H1 (cell line): ENCODE data around the gene SBF2. TPM values are rescaled to one million over a fixed set of nuclear protein-coding genes. Genes with fewer than 3 reads are reported as not detected.

ENCODE experiments used
- CTCF ChIA-PET: fragments of 300-600 bp; sonication (Branson Sonifier 250); formaldehyde crosslinking; loops from one replicate; lab custom pipeline; 2021; ENCODE audit not compliant: partially characterized antibody; lab: Charles Lee
- POLR2A ChIA-PET: fragments of 300-600 bp; sonication (Branson Sonifier 250); formaldehyde crosslinking; loops from one replicate; lab custom pipeline; 2021; ENCODE audit warnings: inconsistent platforms; ENCODE audit not compliant: partially characterized antibody; lab: Charles Lee
- DNase-seq, 2 experiments: peaks; one replicate each; pipeline versions ENCODE4 v3.0.0 to v3.0.0-alpha.2; 2010 to 2022; ENCODE audit warnings: low spot score in 2 of 2, low read depth in 1 of 2, mixed read lengths in 1 of 2
- FAIRE-seq: peaks from 2 replicates; lab custom pipeline; 2011; peaks lifted over from hg19 to GRCh38; lab: Jason Lieb, UNC
- H2AFZ ChIP-seq: 2 replicates; pipeline ENCODE4 v1.8.1; 2012; ENCODE audit warnings: low read length, inconsistent platforms
- H2AK5ac ChIP-seq: 2 replicates; pipeline ENCODE4 v1.6.1; 2013; ENCODE audit warnings: low read depth, low read length
- H2BK120ac ChIP-seq: replicated peaks from 2 replicates; pipeline ENCODE3; 2013; ENCODE audit warnings: low read depth, low read length, inconsistent platforms
- H2BK12ac ChIP-seq: 2 replicates; pipeline ENCODE4 v1.6.1; 2013; ENCODE audit warnings: low read depth, low read length
- H2BK15ac ChIP-seq: 2 replicates; pipeline ENCODE4 v1.6.1; 2013; ENCODE audit warnings: low read length
- H2BK20ac ChIP-seq: 2 replicates; pipeline ENCODE4 v1.6.1; 2013; ENCODE audit warnings: low read length
- H2BK5ac ChIP-seq: 2 replicates; pipeline ENCODE4 v1.6.1; 2013; ENCODE audit warnings: low read depth, low read length
- H3K14ac ChIP-seq: 2 replicates; pipeline ENCODE4 v1.6.1; 2013; ENCODE audit warnings: inconsistent platforms; ENCODE audit not compliant: insufficient read length
- H3K18ac ChIP-seq: 2 replicates; pipeline ENCODE4 v1.6.1; 2013; ENCODE audit warnings: low read length; ENCODE audit errors: extremely low read depth
- H3K23ac ChIP-seq: 2 replicates; pipeline ENCODE4 v1.6.1; 2013; ENCODE audit warnings: inconsistent platforms; ENCODE audit not compliant: insufficient read length
- H3K23me2 ChIP-seq: 2 replicates; pipeline ENCODE4 v1.6.1; 2013; ENCODE audit warnings: low read depth, low read length
- H3K27ac ChIP-seq: 2 replicates; pipeline ENCODE4 v1.6.1; 2011; ENCODE audit warnings: low read depth, low read length, inconsistent platforms
- H3K27me3 ChIP-seq, 4 experiments: replicated peaks in 1 of 4; 1 replicate in 1 of 4; 2 replicates in 3 of 4; pipeline versions ENCODE4 v1.6.1 to v1.8.1; 2011 to 2013; ENCODE audit warnings: low read length in 3 of 4, mild to moderate bottlenecking in 3 of 4, inconsistent platforms in 2 of 4, mixed read lengths in 2 of 4, moderate library complexity in 1 of 4; ENCODE audit not compliant: control insufficient read depth in 3 of 4, insufficient read depth in 3 of 4; ENCODE audit errors: extremely low read depth in 1 of 4
- H3K36me3 ChIP-seq, 4 experiments: 2 replicates each; pipeline versions ENCODE4 v1.6.1 to v1.8.1; 2011 to 2013; ENCODE audit warnings: mild to moderate bottlenecking in 4 of 4, low read length in 3 of 4, moderate library complexity in 2 of 4, control low read depth in 1 of 4, inconsistent platforms in 1 of 4; ENCODE audit not compliant: insufficient read depth in 4 of 4, control insufficient read depth in 2 of 4
- H3K4ac ChIP-seq: replicated peaks from 2 replicates; pipeline ENCODE3; 2013; ENCODE audit warnings: low read length, low read depth, mixed read lengths, inconsistent platforms; ENCODE audit not compliant: insufficient read length
- H3K4me1 ChIP-seq, 4 experiments: replicated peaks in 1 of 4; 1 replicate in 1 of 4; 2 replicates in 3 of 4; pipeline versions ENCODE4 v1.6.1 to v1.8.1; 2011 to 2013; ENCODE audit warnings: low read length in 3 of 4, inconsistent platforms in 2 of 4, mixed read lengths in 1 of 4; ENCODE audit not compliant: insufficient read depth in 4 of 4, control insufficient read depth in 3 of 4
- H3K4me2 ChIP-seq, 2 experiments: 2 replicates each; pipeline versions ENCODE4 v1.6.1 to v1.8.1; 2011 to 2013; ENCODE audit warnings: low read depth in 2 of 2, low read length in 2 of 2, control low read depth in 1 of 2, inconsistent platforms in 1 of 2, mild to moderate bottlenecking in 1 of 2; ENCODE audit not compliant: insufficient read depth in 1 of 2
- H3K4me3 ChIP-seq, 4 experiments: fragments of 200-600, 300-600 bp in 1 of 4; sonication (generic), shearing (Covaris generic), sonication (Bioruptor Twin) in 1 of 4; 2 replicates each; pipeline versions ENCODE4 v1.5.1 to v1.8.1; 2011 to 2016; ENCODE audit warnings: low read length in 4 of 4, low read depth in 3 of 4, control low read depth in 2 of 4, inconsistent platforms in 2 of 4, mild to moderate bottlenecking in 2 of 4, mixed read lengths in 1 of 4, moderate library complexity in 1 of 4; ENCODE audit not compliant: insufficient read depth in 2 of 4; ENCODE audit errors: extremely low read depth in 1 of 4
- H3K56ac ChIP-seq: replicated peaks from 2 replicates; pipeline ENCODE3; 2013; ENCODE audit warnings: low read depth, mild to moderate bottlenecking, mixed read lengths, low read length, inconsistent platforms; ENCODE audit not compliant: insufficient read length
- H3K79me1 ChIP-seq: 2 replicates; pipeline ENCODE4 v1.6.1; 2013; ENCODE audit warnings: low read depth, low read length, control low read depth
- H3K79me2 ChIP-seq, 2 experiments: 2 replicates each; pipeline versions ENCODE4 v1.6.1 to v1.8.1; 2012 to 2013; ENCODE audit warnings: low read length in 2 of 2, mild to moderate bottlenecking in 2 of 2, inconsistent platforms in 1 of 2; ENCODE audit not compliant: insufficient read depth in 2 of 2, control insufficient read depth in 1 of 2
- H3K9ac ChIP-seq, 4 experiments: replicated peaks in 1 of 4; 1 replicate in 1 of 4; 2 replicates in 3 of 4; pipeline versions ENCODE4 v1.6.1 to v1.8.1; 2011 to 2013; ENCODE audit warnings: low read depth in 3 of 4, low read length in 3 of 4, control low read depth in 2 of 4, mild to moderate bottlenecking in 2 of 4, moderate library complexity in 2 of 4, inconsistent platforms in 1 of 4; ENCODE audit errors: extremely low read depth in 1 of 4
- H3K9me3 ChIP-seq, 2 experiments: 2 replicates each; pipeline versions ENCODE4 v1.6.1 to v1.8.1; 2012 to 2013; ENCODE audit warnings: mild to moderate bottlenecking in 2 of 2, moderate library complexity in 2 of 2, control low read depth in 1 of 2, inconsistent platforms in 1 of 2, low read depth in 1 of 2, low read length in 1 of 2, mixed read lengths in 1 of 2; ENCODE audit not compliant: insufficient read depth in 2 of 2
- H4K20me1 ChIP-seq, 2 experiments: replicated peaks in 1 of 2; 2 replicates each; pipeline versions ENCODE3 to v1.8.1; 2011 to 2013; ENCODE audit warnings: inconsistent platforms in 2 of 2, low read length in 2 of 2, mild to moderate bottlenecking in 1 of 2; ENCODE audit not compliant: insufficient read depth in 2 of 2, control insufficient read depth in 1 of 2
- H4K5ac ChIP-seq: 2 replicates; pipeline ENCODE4 v1.6.1; 2013; ENCODE audit warnings: low read length, low read depth, mixed read lengths, inconsistent platforms; ENCODE audit not compliant: insufficient read length
- H4K8ac ChIP-seq: 2 replicates; pipeline ENCODE4 v1.8.0; 2013; ENCODE audit warnings: mild to moderate bottlenecking, moderate library complexity, low read length, inconsistent platforms; ENCODE audit not compliant: insufficient read depth; ENCODE audit errors: extremely low read depth
- H4K91ac ChIP-seq: replicated peaks from 2 replicates; pipeline ENCODE3; 2013; ENCODE audit warnings: low read length, mixed read lengths, inconsistent platforms; ENCODE audit not compliant: insufficient read length
- CHD2 ChIP-seq: IDR thresholded peaks from 2 replicates; pipeline ENCODE4 v1.6.1; 2012; ENCODE audit warnings: low read length, improper control_type of control experiment
- EZH2 ChIP-seq: fragments of 200-600 bp; sonication (generic); IDR thresholded peaks from 2 replicates; pipeline ENCODE4 v1.7.1; 2012; ENCODE audit warnings: low read depth, mild to moderate bottlenecking, moderate library complexity, low read length, inconsistent platforms; ENCODE audit not compliant: severe bottlenecking
- YY1 ChIP-seq: IDR thresholded peaks from 2 replicates; pipeline ENCODE4 v1.6.1; 2011; ENCODE audit warnings: low read depth, mild to moderate bottlenecking, low read length
- WGBS, 2 experiments: shearing (Covaris generic) in 1 of 2; methylation state at CpG; one replicate each; pipeline versions ENCODE4 v1.1.6 to v1.1.7; 2013 to 2015; ENCODE audit warnings: low lambda C conversion rate in 2 of 2, mixed read lengths in 2 of 2, inconsistent platforms in 1 of 2, low coverage in 1 of 2, missing lambda C conversion rate in 1 of 2; ENCODE audit not compliant: insufficient replicate concordance in 2 of 2, insufficient coverage in 1 of 2, insufficient read length in 1 of 2; ENCODE audit errors: extremely low coverage in 1 of 2, missing lambda C conversion rate in 1 of 2; 5-methylcytosine and 5-hydroxymethylcytosine counted together
- polyA plus RNA-seq, 7 experiments: library from polyadenylated mRNA; depleted of rRNA in 3 of 7; stranded (reverse) in 5 of 7; unstranded in 2 of 7; fragments of >200 nt in 5 of 7; fragments of 200-250 nt in 2 of 7; gene quantifications; 1 replicate in 5 of 7; 2 replicates in 1 of 7; 4 replicates in 1 of 7; pipeline versions ENCODE4 v1.2.1 to v1.2.3, GENCODE V29; 2011 to 2013; ENCODE audit warnings: missing spikeins in 2 of 7, mixed read lengths in 2 of 7
- total RNA-seq: library from RNA; stranded (reverse); fragmentation: NEBNext Ultra II Directional; extraction: Animal tissue kit (Norgen Biotek cat#: 25700); gene quantifications from 2 replicates; pipeline ENCODE4 v1.2.1, GENCODE V29; 2021

Gene SBF2
- total and polyA plus RNA-seq, 2 of the 8 experiments (the other 6 are each of a cell fraction or from before 2014, with no cell fraction given), result 36.7 to 50.5 TPM

DNA sequence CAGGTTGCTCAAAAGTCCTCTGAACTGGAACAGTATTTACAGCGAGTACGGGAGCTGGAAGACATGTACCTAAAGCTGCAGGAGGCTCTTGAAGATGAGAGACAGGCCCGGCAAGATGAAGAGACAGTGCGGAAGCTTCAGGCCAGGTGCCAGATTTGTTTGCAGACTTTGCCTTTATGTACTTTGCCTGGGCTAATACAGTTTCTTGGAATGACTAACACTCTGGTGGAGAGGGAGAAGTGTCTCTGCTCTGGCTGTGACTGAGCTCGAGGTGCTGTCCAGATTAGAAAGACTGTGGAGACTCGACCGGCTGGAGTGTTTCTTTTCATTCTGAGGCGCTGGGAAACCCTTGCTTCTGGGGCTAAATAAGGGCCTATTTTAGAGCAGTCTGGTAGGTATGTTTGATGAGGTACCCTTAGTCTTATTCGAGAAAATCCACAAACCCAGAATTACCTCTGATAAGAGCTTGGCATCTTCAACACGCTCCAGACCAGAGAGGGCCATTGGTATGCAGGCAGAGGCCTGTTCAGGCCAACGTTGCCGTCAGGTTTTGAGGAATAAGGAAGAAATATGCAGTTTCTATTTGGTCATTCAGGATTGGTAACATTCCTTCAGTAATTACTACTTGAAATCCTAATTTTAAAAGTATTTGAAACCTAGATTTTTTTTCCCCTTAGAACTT, 553.7 kb downstream of the SBF2 start:
- H3K79me1 ChIP-seq, result 0 out of 2 replicates have a peak, but pooled peaks cover 2% of the 10 kb centered on the region
- no peak overlapping the region for H3K4me3 ChIP-seq
- H3K4ac ChIP-seq, result no peak overlapping the region
- no peaks in the 10 kb centered on the region for H3K79me2 ChIP-seq
- no peak overlapping the region for H2BK20ac ChIP-seq
- peaks cover 9 to 52% (median 31%) of the 10 kb centered on the region in 4 experiments for H3K36me3 ChIP-seq
- TF ChIP-seq YY1 (no peak), CHD2 (no peak), EZH2 (no peak)
- H3K27me3 ChIP-seq, result no peaks in the 10 kb centered on the region
- H4K91ac ChIP-seq, result no peak overlapping the region
- H3K18ac ChIP-seq, result no peak overlapping the region
- H2BK5ac ChIP-seq, result no peak overlapping the region
- H3K4me1 ChIP-seq, result no peaks in the 10 kb centered on the region
- H3K23ac ChIP-seq, result no peak overlapping the region
- H3K56ac ChIP-seq, result no peak overlapping the region
- DNase-seq (no peak), FAIRE-seq (no peak)
- H2AFZ ChIP-seq, result no peak overlapping the region
- no peak overlapping the region for H2BK120ac ChIP-seq
- ChIA-PET CTCF (interaction anchor here (0.7 to 2.1 kb wide), 2 partner anchors 8 to 126 kb away, joined by 3 to 4 read pairs; no protein-coding TSS in a partner anchor), POLR2A (no interaction called here)
- 96% methylated on average over 12 of the region's 12 CpGs; no CpG with 5 or more reads in 1 of the 2 experiments for WGBS, 2 experiments
- no peak overlapping the region for H3K14ac ChIP-seq
- no peak overlapping the region for H3K4me2 ChIP-seq
- H3K27ac ChIP-seq, result no peak overlapping the region
- no peak overlapping the region for H2BK15ac ChIP-seq
- no peak overlapping the region for H3K9ac ChIP-seq
- H4K5ac ChIP-seq, result no peak overlapping the region
- H3K9me3 ChIP-seq, result no peaks in the 10 kb centered on the region
- no peaks in the 10 kb centered on the region for H4K20me1 ChIP-seq
- no peak overlapping the region for H2AK5ac ChIP-seq
- no peak overlapping the region for H2BK12ac ChIP-seq
- no peak overlapping the region for H4K8ac ChIP-seq
- H3K23me2 ChIP-seq, result no peaks in the 10 kb centered on the region
